ENCODE results near the gene NFIB. TPM values are rescaled to one million over a fixed set of nuclear protein-coding genes. Genes with fewer than 3 reads are reported as not detected.

NFIB gene
- total RNA-seq, 6 experiments from 2014 or later, result 0.69 to 6.2 (median 4.4) TPM

DNA sequence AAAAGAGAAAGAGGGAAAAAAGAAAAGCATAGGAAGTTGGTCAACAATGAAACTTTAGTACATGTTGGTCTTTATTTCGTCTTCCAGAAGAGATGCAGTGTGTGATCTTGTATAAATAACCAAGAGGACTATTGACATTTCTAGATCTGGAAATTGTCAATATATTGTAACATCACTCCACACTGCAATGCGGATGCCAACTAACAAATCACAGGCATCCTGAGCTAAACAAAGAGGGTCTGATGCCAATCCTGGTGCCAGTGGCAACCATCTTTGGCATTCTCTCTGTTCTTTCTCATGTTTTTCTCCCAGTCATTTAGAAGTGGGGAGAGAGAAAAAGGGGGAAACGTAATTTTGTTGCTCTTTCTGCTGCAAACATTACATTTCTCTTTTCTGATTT, 9.7 kb downstream of the NFIB start:
- Mint-ChIP-seq H3K9me3 (no peaks in the 10 kb centered on the region), H3K27me3 (ENCODE audit: insufficient read depth) (peaks cover 12% of the 10 kb centered on the region), H3K36me3 (ENCODE audit: low read depth) (no peaks in the 10 kb centered on the region), H3K4me1 (ENCODE audit: low read depth) (peaks cover 11% of the 10 kb centered on the region; the same call in 1 of the 2 replicates), H3K4me3 (no peak overlapping the region), H3K27ac (no peak overlapping the region)
- no peak for DNase-seq
- TF ChIP-seq, protein P1, sequence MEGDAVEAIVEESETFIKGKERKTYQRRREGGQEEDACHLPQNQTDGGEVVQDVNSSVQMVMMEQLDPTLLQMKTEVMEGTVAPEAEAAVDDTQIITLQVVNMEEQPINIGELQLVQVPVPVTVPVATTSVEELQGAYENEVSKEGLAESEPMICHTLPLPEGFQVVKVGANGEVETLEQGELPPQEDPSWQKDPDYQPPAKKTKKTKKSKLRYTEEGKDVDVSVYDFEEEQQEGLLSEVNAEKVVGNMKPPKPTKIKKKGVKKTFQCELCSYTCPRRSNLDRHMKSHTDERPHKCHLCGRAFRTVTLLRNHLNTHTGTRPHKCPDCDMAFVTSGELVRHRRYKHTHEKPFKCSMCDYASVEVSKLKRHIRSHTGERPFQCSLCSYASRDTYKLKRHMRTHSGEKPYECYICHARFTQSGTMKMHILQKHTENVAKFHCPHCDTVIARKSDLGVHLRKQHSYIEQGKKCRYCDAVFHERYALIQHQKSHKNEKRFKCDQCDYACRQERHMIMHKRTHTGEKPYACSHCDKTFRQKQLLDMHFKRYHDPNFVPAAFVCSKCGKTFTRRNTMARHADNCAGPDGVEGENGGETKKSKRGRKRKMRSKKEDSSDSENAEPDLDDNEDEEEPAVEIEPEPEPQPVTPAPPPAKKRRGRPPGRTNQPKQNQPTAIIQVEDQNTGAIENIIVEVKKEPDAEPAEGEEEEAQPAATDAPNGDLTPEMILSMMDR (IDR thresholded peaks at IDR 0.05), result no peak

DNA sequence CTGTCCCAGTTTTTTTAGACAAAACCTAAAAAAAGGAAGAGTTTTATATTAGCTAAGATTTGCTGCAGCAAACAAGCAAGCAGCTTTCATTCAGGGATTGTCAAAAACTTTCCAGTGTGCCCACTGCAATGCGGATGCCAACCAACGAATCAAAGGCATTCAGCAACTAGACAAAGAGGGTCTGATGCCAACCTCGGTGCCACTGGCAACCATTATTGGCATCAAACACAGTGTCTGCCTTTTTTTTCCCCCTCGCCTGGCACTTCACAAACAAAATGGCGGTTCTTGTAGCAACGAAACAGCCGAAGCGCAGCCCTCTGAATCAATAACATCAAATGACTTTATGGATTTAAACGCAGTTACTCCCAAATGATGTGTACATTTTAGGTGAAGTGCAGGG, 10.4 kb downstream of the NFIB start:
- TF ChIP-seq, protein P1 (IDR thresholded peaks at IDR 0.05), result no peak
- no peak for DNase-seq
- H3K36me3 Mint-ChIP-seq (ENCODE audit: low read depth), result no peaks in the 10 kb centered on the region
- peaks cover 11% of the 10 kb centered on the region; the same call in 1 of the 2 replicates for H3K4me1 Mint-ChIP-seq (ENCODE audit: low read depth)
- H3K27ac Mint-ChIP-seq, result no peak overlapping the region
- H3K27me3 Mint-ChIP-seq (ENCODE audit: insufficient read depth), result peaks cover 12% of the 10 kb centered on the region
- no peak overlapping the region for H3K4me3 Mint-ChIP-seq
- no peaks in the 10 kb centered on the region for H3K9me3 Mint-ChIP-seq

DNA sequence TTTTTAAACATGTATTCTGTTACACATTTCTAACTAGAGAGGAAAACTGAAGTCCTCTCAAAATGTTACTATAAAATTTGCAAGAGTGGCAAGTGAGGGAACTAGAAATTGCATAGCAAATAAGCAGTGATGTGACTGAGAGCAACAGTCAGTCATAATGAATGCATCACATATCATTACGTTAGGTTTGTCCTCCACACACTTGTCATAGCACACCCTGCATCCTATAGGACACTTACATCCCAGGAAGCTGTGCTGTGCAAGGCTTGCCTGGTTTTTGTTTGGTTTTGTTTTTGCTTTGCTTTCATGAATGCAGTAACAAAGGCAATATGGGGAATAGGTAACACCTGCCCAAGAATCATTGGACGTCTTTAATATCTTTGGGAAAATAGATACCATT, 10.8 kb downstream of the NFIB start:
- H3K36me3 Mint-ChIP-seq (ENCODE audit: low read depth), result no peaks in the 10 kb centered on the region
- no peak for DNase-seq
- H3K4me3 Mint-ChIP-seq, result no peak overlapping the region
- peaks cover 11% of the 10 kb centered on the region; the same call in 1 of the 2 replicates for H3K4me1 Mint-ChIP-seq (ENCODE audit: low read depth)
- H3K9me3 Mint-ChIP-seq, result no peaks in the 10 kb centered on the region
- TF ChIP-seq, protein P1 (IDR thresholded peaks at IDR 0.05), result no peak
- no peak overlapping the region for H3K27ac Mint-ChIP-seq
- H3K27me3 Mint-ChIP-seq (ENCODE audit: insufficient read depth), result peaks cover 12% of the 10 kb centered on the region

DNA sequence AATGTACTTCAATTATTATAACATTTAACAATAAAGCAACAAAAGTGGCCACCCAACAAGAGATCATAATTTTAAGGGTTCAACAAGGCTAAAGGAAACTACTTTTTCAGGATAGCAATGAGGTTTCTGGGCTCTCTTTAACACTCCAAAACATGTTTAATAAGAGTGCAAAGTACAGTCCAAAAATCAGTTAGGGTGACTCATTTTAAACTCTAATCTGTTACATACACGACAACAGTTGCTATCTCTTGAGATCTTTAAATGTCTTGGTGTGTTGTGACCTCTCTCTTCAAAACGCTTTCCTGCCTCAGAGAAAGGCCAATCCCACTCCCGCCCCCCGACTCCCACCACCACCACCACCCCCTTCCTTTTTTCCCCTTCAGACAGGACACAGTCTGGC, 11.5 kb downstream of the NFIB start:
- no peaks in the 10 kb centered on the region for H3K36me3 Mint-ChIP-seq (ENCODE audit: low read depth)
- H3K27ac Mint-ChIP-seq, result no peak overlapping the region
- TF ChIP-seq, protein P1 (IDR thresholded peaks at IDR 0.05), result no peak
- no peaks in the 10 kb centered on the region for H3K9me3 Mint-ChIP-seq
- H3K4me3 Mint-ChIP-seq, result no peak overlapping the region
- no peak for DNase-seq
- peaks cover 12% of the 10 kb centered on the region for H3K27me3 Mint-ChIP-seq (ENCODE audit: insufficient read depth)
- peaks cover 11% of the 10 kb centered on the region; the same call in 1 of the 2 replicates for H3K4me1 Mint-ChIP-seq (ENCODE audit: low read depth)

DNA sequence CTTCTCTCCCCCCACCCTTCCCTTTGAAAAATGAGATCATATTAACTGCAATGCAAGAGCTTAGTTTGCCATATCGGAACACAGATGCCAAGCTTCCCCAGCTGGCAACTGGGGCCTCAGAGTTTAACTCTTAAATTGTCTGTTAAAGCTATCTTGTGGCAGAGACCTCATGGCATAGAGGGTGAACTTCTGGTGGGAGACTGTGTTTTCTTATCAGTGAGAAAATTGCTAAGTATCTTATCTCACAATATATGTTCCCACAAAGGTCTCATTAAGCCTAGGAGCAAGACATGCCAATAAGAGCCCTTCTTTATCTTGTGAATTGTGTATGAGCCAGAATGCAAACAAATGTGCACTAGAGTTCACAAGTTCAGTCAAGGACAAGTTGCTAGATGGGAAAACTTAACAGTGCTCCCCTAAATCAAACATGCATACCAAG, 12.3 kb downstream of the NFIB start:
- Mint-ChIP-seq H3K4me1 (ENCODE audit: low read depth) (peaks cover 11% of the 10 kb centered on the region; the same call in 1 of the 2 replicates), H3K9me3 (no peaks in the 10 kb centered on the region)

More for the DNA sequence above, 12.3 kb downstream of the NFIB start:
- H3K27me3 Mint-ChIP-seq (ENCODE audit: insufficient read depth), result peaks cover 14% of the 10 kb centered on the region
- no peak overlapping the region for H3K27ac Mint-ChIP-seq
- TF ChIP-seq, protein P1 (IDR thresholded peaks at IDR 0.05), result no peak
- H3K36me3 Mint-ChIP-seq (ENCODE audit: low read depth), result no peaks in the 10 kb centered on the region
- no peak overlapping the region for H3K4me3 Mint-ChIP-seq
- no peak for DNase-seq

Data from HFFc6 (cell line).